HepG2 (cell line): ENCODE data around the gene MSL2. TPM values are rescaled to one million over a fixed set of nuclear protein-coding genes. Genes with fewer than 3 reads are reported as not detected.
"Not testable (repeated sequence)": the region's sequence is repeated elsewhere in the genome, so short reads cannot be mapped to it uniquely, and the experiment has no call there.

ENCODE experiments used
- ATAC-seq: fragments of 200-7000 bp; cut with Tn5 transposase; 3 replicates; pipeline ENCODE4 v1.9.1; 2020; ENCODE audit warnings: mild to moderate bottlenecking, moderate library complexity
- BruUV-seq: library from RNA; stranded (reverse); fragments of 400-500 nt; replicated peaks from 2 replicates; lab custom pipeline; 2021; lab: Mats Ljungman, UMichigan
- CTCF ChIA-PET: fragments of 300-600 bp; formaldehyde crosslinking; extraction: SDS; loops from one replicate; lab custom pipeline; 2021; ENCODE audit warnings: low total read pairs, inconsistent platforms, low intra/inter-chr PET ratio; lab: Yijun Ruan, JAX
- POLR2A ChIA-PET: fragments of 350-600 bp; sonication (Branson Sonifier 250); formaldehyde crosslinking; loops from one replicate; lab custom pipeline; 2020; ENCODE audit warnings: antibody characterized with exemption, inconsistent platforms; lab: Yijun Ruan, JAX
- DNase-seq: peaks from one replicate; pipeline ENCODE4 v3.0.0-alpha.2; 2015; ENCODE audit warnings: low spot score
- FAIRE-seq: peaks from 3 replicates; lab custom pipeline; 2011; peaks lifted over from hg19 to GRCh38; lab: Jason Lieb, UNC
- H2AFZ ChIP-seq: one replicate; pipeline ENCODE4 v1.6.1; 2011; ENCODE audit warnings: low read length, inconsistent platforms
- H3K27ac ChIP-seq: fragments of 300-600 bp; 3 replicates; pipeline ENCODE4 v1.8.0; 2011; ENCODE audit warnings: mixed run types, mild to moderate bottlenecking, mixed read lengths, low read length, inconsistent platforms; ENCODE audit not compliant: insufficient read depth; ENCODE audit errors: extremely low read length
- H3K27me3 ChIP-seq, 2 experiments: fragments of 200-600 bp in 1 of 2; 2 replicates in 1 of 2; 3 replicates in 1 of 2; pipeline versions ENCODE4 v1.6.0 to v1.8.0; 2011; ENCODE audit warnings: low read length in 2 of 2, mild to moderate bottlenecking in 2 of 2, moderate library complexity in 2 of 2, inconsistent platforms in 1 of 2; ENCODE audit not compliant: insufficient read depth in 2 of 2, control insufficient read depth in 1 of 2
- H3K36me3 ChIP-seq, 2 experiments: fragments of 200-600 bp in 1 of 2; replicated peaks in 1 of 2; 2 replicates in 1 of 2; 3 replicates in 1 of 2; pipeline versions ENCODE4 v1.5.1 to v1.8.0; 2011; ENCODE audit warnings: low read length in 2 of 2, inconsistent platforms in 1 of 2; ENCODE audit not compliant: insufficient read depth in 2 of 2, control insufficient read depth in 1 of 2
- H3K4me1 ChIP-seq: 2 replicates; pipeline ENCODE4 v1.5.1; 2012; ENCODE audit warnings: low read length, inconsistent platforms; ENCODE audit not compliant: insufficient read depth
- H3K4me2 ChIP-seq: 2 replicates; pipeline ENCODE4 v1.6.0; 2011; ENCODE audit warnings: low read depth, low read length, inconsistent platforms
- H3K4me3 ChIP-seq, 3 experiments: fragments of 200-600 bp in 1 of 3; sonication (generic), shearing (Covaris generic) in 1 of 3; replicated peaks in 1 of 3; 2 replicates each; pipeline ENCODE4 v1.5.1; 2011 to 2016; ENCODE audit warnings: low read length in 3 of 3, inconsistent platforms in 2 of 3, low read depth in 2 of 3, mild to moderate bottlenecking in 2 of 3, control low read depth in 1 of 3, mixed read lengths in 1 of 3; ENCODE audit not compliant: insufficient read depth in 1 of 3
- H3K79me2 ChIP-seq: one replicate; pipeline ENCODE4 v1.6.1; 2011; ENCODE audit warnings: low read length, inconsistent platforms; ENCODE audit not compliant: insufficient read depth
- H3K9ac ChIP-seq: 2 replicates; pipeline ENCODE4 v1.6.0; 2011; ENCODE audit warnings: mild to moderate bottlenecking, low read depth, low read length, inconsistent platforms; ENCODE audit not compliant: insufficient read depth
- H3K9me3 ChIP-seq: 2 replicates; pipeline ENCODE4 v1.5.1; 2012; ENCODE audit warnings: mild to moderate bottlenecking, low read length
- H4K20me1 ChIP-seq: 2 replicates; pipeline ENCODE4 v1.6.0; 2011; ENCODE audit warnings: inconsistent platforms, mild to moderate bottlenecking, low read length, moderate library complexity; ENCODE audit not compliant: insufficient read depth
- AHR ChIP-seq: IDR thresholded peaks from 2 replicates; pipeline ENCODE4 v1.6.1; 2018; ENCODE audit warnings: missing genetic modification reagents, missing compliant biosample characterization
- CREBL2 ChIP-seq: sonication (generic); formaldehyde crosslinking; IDR thresholded peaks from 2 replicates; pipeline ENCODE4 v1.8.1; 2023; ENCODE audit warnings: missing genetic modification reagents, mild to moderate bottlenecking, borderline replicate concordance
- MAFK ChIP-seq, 2 experiments: IDR thresholded peaks in 1 of 2; conservative IDR thresholded peaks in 1 of 2; 2 replicates each; pipeline ENCODE4 v1.6.1; 2011; ENCODE audit warnings: improper control_type of control experiment in 2 of 2, low read length in 2 of 2
- MEIS1 ChIP-seq: sonication (generic); formaldehyde crosslinking; IDR thresholded peaks from 2 replicates; pipeline ENCODE4 v1.9.0; 2021; ENCODE audit warnings: mild to moderate bottlenecking, missing genetic modification reagents, moderate library complexity, borderline replicate concordance
- RARA ChIP-seq: IDR thresholded peaks from 2 replicates; pipeline ENCODE4 v1.6.1; 2016; ENCODE audit warnings: missing genetic modification reagents, missing compliant biosample characterization
- TBP ChIP-seq: sonication (generic); formaldehyde crosslinking; IDR thresholded peaks from 2 replicates; pipeline ENCODE4 v1.5.0; 2020; ENCODE audit warnings: missing genetic modification reagents
- ZBTB25 ChIP-seq: IDR thresholded peaks from 2 replicates; pipeline ENCODE4 v1.6.1; 2018; ENCODE audit warnings: missing genetic modification reagents
- ZNF234 ChIP-seq: sonication (generic); formaldehyde crosslinking; conservative IDR thresholded peaks from 2 replicates; pipeline ENCODE4 v1.5.1; 2020; ENCODE audit warnings: mild to moderate bottlenecking, missing genetic modification reagents
- ZNF484 ChIP-seq: sonication (generic); formaldehyde crosslinking; IDR thresholded peaks from 2 replicates; pipeline ENCODE4 v1.5.1; 2020; ENCODE audit warnings: mild to moderate bottlenecking, low read depth, missing genetic modification reagents, borderline replicate concordance
- ZNF580 ChIP-seq: IDR thresholded peaks from 2 replicates; pipeline ENCODE4 v1.6.1; 2016; ENCODE audit warnings: low read depth, borderline replicate concordance
- ZNF605 ChIP-seq: sonication (generic); formaldehyde crosslinking; IDR thresholded peaks from 2 replicates; pipeline ENCODE4 v1.8.0; 2022; ENCODE audit warnings: mild to moderate bottlenecking, missing genetic modification reagents
- ZNF710 ChIP-seq: sonication (generic); formaldehyde crosslinking; IDR thresholded peaks from 2 replicates; pipeline ENCODE4 v1.5.0; 2020; ENCODE audit warnings: mild to moderate bottlenecking, missing genetic modification reagents, borderline replicate concordance
- ZNF770 ChIP-seq: sonication (generic); formaldehyde crosslinking; IDR thresholded peaks from 2 replicates; pipeline ENCODE4 v1.5.0; 2020; ENCODE audit warnings: mild to moderate bottlenecking, missing genetic modification reagents
- WGBS: methylation state at CpG from one replicate; pipeline ENCODE4 v1.1.6; 2017; ENCODE audit warnings: low lambda C conversion rate; 5-methylcytosine and 5-hydroxymethylcytosine counted together
- in situ Hi-C: cut with HindIII; loops from 2 replicates; pipeline ENCODE4 v1.10.0; 2017; ENCODE audit warnings: low pct_unique_long_range_greater_than_20kb; ENCODE audit not compliant: extremely low pct_ligation_motif_present
- intact Hi-C: fragments of 100-400 bp; cut with micrococcal nuclease; formaldehyde crosslinking; loops from one replicate; pipeline ENCODE4 v1.10.0; 2022; ENCODE audit not compliant: unreplicated experiment
- polyA plus RNA-seq, 8 experiments: library from polyadenylated mRNA; depleted of rRNA in 3 of 8; stranded (reverse) in 7 of 8; unstranded in 1 of 8; fragments of >200 nt; fragmentation: Illumina TruSeq in 4 of 8; extraction: Trizol in 4 of 8; gene quantifications; 2 replicates each; pipeline versions ENCODE4 v1.2.1 to v1.2.3, GENCODE V29; 2011 to 2016; ENCODE audit warnings: low read depth in 4 of 8, missing spikeins in 1 of 8, mixed read lengths in 1 of 8; ENCODE audit not compliant: insufficient read depth in 1 of 8
- total RNA-seq, 5 experiments: library from RNA; depleted of rRNA; stranded (reverse); fragments of >200 nt; fragmentation: Illumina TruSeq; extraction: Trizol; gene quantifications; 2 replicates each; pipeline ENCODE4 v1.2.3, GENCODE V29; 2016; ENCODE audit warnings: low read depth in 1 of 5

The MSL2 gene
- total and polyA plus RNA-seq, 2 of the 13 experiments (the other 11 are each of a cell fraction or from before 2014, with no cell fraction given) = 6.9 to 11.7 TPM

- WGBS = 95% methylated on average over 1 of the region's 1 CpG
- H3K9ac ChIP-seq, in situ Hi-C loops, FAIRE-seq, H2AFZ ChIP-seq, intact Hi-C loops, DNase-seq, H3K27me3 ChIP-seq, POLR2A ChIA-PET, CTCF ChIA-PET, H3K4me1 ChIP-seq, BruUV-seq, H3K4me3 ChIP-seq, H3K36me3 ChIP-seq, ATAC-seq, H3K79me2 ChIP-seq, H4K20me1 ChIP-seq, H3K9me3 ChIP-seq, H3K27ac ChIP-seq: not testable (repeated sequence)
- TF ChIP-seq MAFK (conservative IDR thresholded peaks at IDR 0.05 in 1 of 2, IDR thresholded peaks at IDR 0.05 in 1 of 2; ENCODE audit: low read length in 2 of 2) = peak in 1 of 2 experiments; percentile 60; a peak in 2 of 4 replicates
- TF ChIP-seq, all 625 proteins: peak for 1; not testable (repeated sequence) for 624
- not testable (repeated sequence) for H3K4me2 ChIP-seq
Measured at GRCh38 chr3:136119332-136119731, 76.8 kb downstream of the MSL2 start.

GRCh38 chr3:136114421-136114820 lies 81.7 kb downstream of the MSL2 start:
- WGBS = no CpG with 5 or more reads among the region's 2 CpGs
- POLR2A ChIA-PET = no interaction called here
- TF ChIP-seq MEIS1 (CRISPR knock-in tag) = no peak
- TF ChIP-seq ZNF484 (CRISPR knock-in tag) = no peak
- TF ChIP-seq TBP = no peak
- no peak for TF ChIP-seq ZNF605 (CRISPR knock-in tag)
- no peak for TF ChIP-seq ZNF770 (CRISPR knock-in tag)
- no peak for TF ChIP-seq ZNF710 (CRISPR knock-in tag)
- TF ChIP-seq RARA = no peak
- TF ChIP-seq ZBTB25 (CRISPR knock-in tag) = no peak
- no peak for TF ChIP-seq AHR
- TF ChIP-seq ZNF234 (CRISPR knock-in tag) = no peak
- no peak for TF ChIP-seq ZNF580 (CRISPR knock-in tag)
- no peak for TF ChIP-seq CREBL2 (CRISPR knock-in tag)

More at GRCh38 chr3:136114421-136114820, 81.7 kb downstream of the MSL2 start:
- H3K27ac ChIP-seq = no peak overlapping the region
- ATAC-seq (peak; percentile 96), FAIRE-seq (peak; percentile 4), DNase-seq (peak; percentile 46)
- no peak overlapping the region for H3K4me3 ChIP-seq
- peaks cover 12% of the 10 kb centered on the region for H3K4me1 ChIP-seq
- H3K79me2 ChIP-seq = no peaks in the 10 kb centered on the region
- in situ Hi-C loops (no loop called here), intact Hi-C loops (no loop called here)
- no TSS peak for BruUV-seq
- CTCF ChIA-PET = no interaction called here
- H3K9me3 ChIP-seq = no peaks in the 10 kb centered on the region
- H4K20me1 ChIP-seq = no peaks in the 10 kb centered on the region
- no peak overlapping the region for H2AFZ ChIP-seq
- peak overlapping the region; percentile 29; the same call in 1 of the 2 replicates for H3K4me2 ChIP-seq
- no peak overlapping the region for H3K9ac ChIP-seq
- H3K36me3 ChIP-seq = no peaks in the 10 kb centered on the region
- H3K27me3 ChIP-seq = no peaks in the 10 kb centered on the region
